HUDEP-2 (cell line): Measurements from ENCODE around the gene MRFAP1.

Source experiments
- DNase-seq, 76 experiments: peaks; one replicate each; lab custom pipeline; 2025; ENCODE audit not compliant: unreplicated experiment in 76 of 76; lab: John Stamatoyannopoulos, UW

The MRFAP1 gene

GRCh38 chr4:6640292-6641163 is at the start of gene MRFAP1:
TSS of gene MRFAP1 (plus strand) at chr4:6640685. CDS start at chr4:6640863, 178 bp downstream.
- DNase-seq = peak in 74 of 76 experiments; percentile 14 to 90 (median 82)

- peak in 50 of 76 experiments; percentile 2 to 69 (median 34) for DNase-seq
These were observed 49.2 kb upstream of the MRFAP1 start for GRCh38 chr4:6591313-6591712.

GRCh38 chr4:6591781-6592180 is 48.7 kb upstream of the MRFAP1 start:
- peak in 4 of 76 experiments; percentile 5 to 17 (median 12) for DNase-seq

GRCh38 chr4:6592804-6593563 is 47.5 kb upstream of the MRFAP1 start:
- DNase-seq = no peak

GRCh38 chr4:6594341-6594740 is 46.1 kb upstream of the MRFAP1 start:
- no peak for DNase-seq

- DNase-seq = no peak
These were observed 45.6 kb upstream of the MRFAP1 start for GRCh38 chr4:6594826-6595355.

GRCh38 chr4:6595897-6596537 is 44.5 kb upstream of the MRFAP1 start:
- peak in 54 of 76 experiments; percentile 7 to 70 (median 44) for DNase-seq

GRCh38 chr4:6596948-6597347 is 43.5 kb upstream of the MRFAP1 start:
- no peak for DNase-seq

- no peak for DNase-seq
These were observed 42.4 kb upstream of the MRFAP1 start for GRCh38 chr4:6598127-6598526.

GRCh38 chr4:6598641-6599040 is 41.8 kb upstream of the MRFAP1 start:
- DNase-seq = no peak

- DNase-seq = no peak
These were observed 38.7 kb upstream of the MRFAP1 start for GRCh38 chr4:6601661-6602250.

- no peak for DNase-seq
These were observed 38.2 kb upstream of the MRFAP1 start for GRCh38 chr4:6602289-6602688.

GRCh38 chr4:6603128-6603527 is 37.4 kb upstream of the MRFAP1 start:
- DNase-seq = no peak

- no peak for DNase-seq
These were observed 35.4 kb upstream of the MRFAP1 start for GRCh38 chr4:6605114-6605513.

- no peak for DNase-seq
These were observed 34.9 kb upstream of the MRFAP1 start for GRCh38 chr4:6605605-6606004.

- DNase-seq = no peak
These were observed 33.8 kb upstream of the MRFAP1 start for GRCh38 chr4:6606465-6607235.

GRCh38 chr4:6607368-6608055 is 33.0 kb upstream of the MRFAP1 start:
- DNase-seq = no peak

GRCh38 chr4:6608758-6609414 is 31.6 kb upstream of the MRFAP1 start:
- no peak for DNase-seq
